Stimulated activated CD8-positive, alpha-beta memory T cell treated with anti-CD3 and anti-CD28 coated beads, Interleukin-12 subunit alpha, Interleukin-12 subunit beta, amount 100 ng/mL, for 24 hours (primary cell): ENCODE data around the gene KIF17.
"Not testable (repeated sequence)": the region's sequence is repeated elsewhere in the genome, so short reads cannot be mapped to it uniquely, and the experiment has no call there.

Experiments used
- DNase-seq: peaks from one replicate; pipeline ENCODE4 v3.0.0-alpha.2; 2020; ENCODE audit errors: extremely low read depth

The KIF17 gene

DNA sequence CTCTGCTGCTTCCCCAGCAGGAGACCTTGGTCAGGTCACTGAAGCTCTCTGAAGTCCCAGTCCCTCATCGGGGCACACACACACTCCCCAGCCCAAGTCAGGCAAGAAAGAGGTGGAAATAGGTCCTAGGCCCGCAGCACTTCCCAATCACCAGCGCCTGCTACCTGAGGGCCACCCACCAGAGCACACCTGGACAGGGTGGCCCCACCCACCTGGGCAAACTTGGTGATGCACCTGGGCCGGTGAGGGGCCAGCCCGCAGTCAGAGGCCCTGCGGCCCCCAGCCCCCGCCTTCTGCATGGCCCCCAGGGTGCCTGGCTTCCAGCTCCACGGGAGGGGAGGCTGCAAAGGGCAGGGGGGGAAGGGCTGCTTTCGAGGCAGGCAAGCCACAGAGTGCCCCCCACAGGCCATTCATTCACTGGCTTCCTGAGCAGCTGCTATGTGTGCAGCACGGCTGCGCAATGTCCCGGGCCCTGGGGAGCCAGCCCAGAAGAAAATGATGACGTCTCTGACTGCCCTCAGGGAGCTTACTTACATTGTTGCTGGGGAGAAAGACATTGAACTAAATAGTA lies 10.0 kb upstream of the KIF17 start:
- no peak for DNase-seq

DNA sequence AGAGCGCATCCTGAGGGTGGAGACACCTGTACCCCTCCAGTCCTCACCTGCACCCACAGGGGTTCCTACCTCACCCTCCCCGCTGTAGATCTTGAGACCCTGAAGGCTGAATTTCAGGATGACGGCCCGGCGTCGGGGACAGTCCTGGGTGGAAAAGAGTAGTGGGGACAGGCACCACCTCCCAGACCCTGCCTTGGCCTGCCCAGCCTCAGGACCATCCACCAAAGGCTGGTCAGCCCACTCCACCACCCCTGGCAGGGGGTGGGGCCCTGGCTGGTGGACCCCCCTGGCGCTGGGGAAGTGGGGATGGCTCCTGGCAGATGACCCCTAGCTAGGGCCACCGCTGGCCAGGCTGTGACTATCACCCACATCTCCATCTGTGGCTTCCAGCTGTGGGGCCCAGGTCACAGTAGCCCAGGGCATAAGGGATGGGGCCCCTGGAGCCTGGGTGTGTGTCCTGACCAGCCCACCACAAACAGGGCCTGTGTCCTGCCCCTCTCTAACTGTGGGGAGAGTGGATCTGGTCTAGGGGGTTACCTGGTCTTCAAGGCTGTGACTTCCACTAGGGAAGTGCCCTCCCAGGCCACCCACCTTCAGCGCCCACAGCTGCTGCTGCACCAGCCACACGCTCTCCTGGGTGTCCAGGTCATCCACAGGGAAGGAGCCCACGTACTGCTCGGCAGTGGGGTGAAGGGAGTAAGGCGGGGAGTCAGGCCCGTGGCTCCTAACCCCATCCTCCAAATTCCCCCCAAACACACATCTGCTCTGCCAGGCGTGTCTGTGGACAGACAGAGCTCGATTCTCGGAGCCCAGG lies 9.3 kb upstream of the KIF17 start:
- DNase-seq, result no peak

DNA sequence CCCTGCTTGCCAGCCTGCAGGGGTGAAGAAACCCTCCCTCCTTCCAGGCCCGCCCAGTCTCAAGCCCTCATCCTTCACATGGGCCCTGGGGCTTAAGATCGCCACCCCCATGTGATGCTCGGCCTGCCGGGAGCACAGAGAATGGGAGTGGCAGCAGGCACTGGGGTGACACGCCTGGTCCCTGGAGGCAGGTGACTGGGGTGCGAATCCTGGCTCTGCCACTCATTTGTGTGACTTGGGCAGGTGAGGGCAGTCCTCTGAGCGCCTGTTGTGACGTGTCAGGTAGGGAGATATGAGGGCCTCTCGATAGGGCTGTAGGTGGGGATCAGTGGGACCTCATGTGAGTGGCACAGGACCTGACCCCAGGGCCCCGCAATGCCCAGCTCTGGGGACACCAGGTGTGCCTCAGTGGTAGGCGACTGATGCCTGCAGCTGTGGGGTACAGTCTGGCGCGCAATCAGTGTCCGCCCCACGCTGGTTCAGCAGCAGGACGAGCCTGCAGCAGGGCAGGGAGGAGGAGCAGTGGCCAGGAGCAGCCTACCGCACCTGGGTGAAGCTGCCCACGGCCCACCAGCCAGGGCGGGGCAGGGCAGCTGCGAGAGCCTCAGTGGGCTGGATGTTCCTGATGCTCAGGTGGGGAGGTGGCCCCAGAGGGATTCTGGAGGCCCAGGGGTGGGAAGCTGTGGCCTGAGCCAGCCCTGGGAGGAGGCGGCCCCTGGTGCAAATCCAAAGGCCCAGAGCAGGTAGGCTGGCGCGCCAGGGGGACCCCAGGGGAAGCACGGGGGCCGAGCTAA lies 8.5 kb upstream of the KIF17 start:
- DNase-seq, result no peak

DNA sequence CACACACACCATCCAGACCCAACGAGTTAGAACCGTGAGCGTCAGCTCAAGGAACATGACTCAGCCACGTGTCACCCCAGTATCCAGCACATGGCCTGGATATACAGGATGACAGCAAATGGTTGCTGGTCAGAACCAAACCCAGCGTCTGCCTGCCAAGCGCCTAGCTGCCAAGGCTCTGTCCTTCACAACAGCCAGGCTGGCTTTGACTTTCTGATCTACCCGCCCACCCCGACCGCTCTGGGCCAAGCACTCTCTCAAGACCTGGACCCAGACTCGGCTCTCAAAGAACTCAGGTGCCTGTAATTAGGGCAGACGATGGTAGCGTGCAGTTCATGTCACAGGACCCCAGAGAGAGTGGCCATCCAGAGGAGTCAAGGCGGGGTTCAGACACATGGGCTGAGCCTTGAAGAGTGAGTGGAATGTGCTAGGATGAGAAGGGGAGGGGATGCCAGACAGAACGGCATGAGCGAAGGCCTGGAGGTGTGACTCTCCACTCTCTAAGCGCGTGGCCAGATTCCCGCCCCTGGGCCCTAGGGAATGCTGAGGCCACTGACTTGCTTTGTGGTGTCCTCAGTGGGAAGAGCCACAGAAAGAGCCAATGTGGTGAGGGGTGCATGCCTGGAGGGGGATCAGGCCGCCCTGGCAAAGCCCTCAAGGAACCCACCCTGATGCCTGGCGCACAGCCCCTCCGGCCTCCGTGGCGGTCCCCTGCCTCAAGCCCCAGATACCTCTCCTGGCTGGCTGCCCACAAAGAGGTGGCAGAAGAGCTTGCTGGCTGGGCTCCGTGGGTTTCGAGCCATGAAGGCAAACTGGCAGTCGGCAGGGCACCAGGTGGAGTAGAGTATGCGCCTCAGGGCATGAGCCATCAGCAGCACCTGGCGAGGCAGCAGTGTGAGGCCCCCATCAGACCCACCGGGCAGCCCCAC lies 7.6 kb upstream of the KIF17 start:
- no peak for DNase-seq

DNA sequence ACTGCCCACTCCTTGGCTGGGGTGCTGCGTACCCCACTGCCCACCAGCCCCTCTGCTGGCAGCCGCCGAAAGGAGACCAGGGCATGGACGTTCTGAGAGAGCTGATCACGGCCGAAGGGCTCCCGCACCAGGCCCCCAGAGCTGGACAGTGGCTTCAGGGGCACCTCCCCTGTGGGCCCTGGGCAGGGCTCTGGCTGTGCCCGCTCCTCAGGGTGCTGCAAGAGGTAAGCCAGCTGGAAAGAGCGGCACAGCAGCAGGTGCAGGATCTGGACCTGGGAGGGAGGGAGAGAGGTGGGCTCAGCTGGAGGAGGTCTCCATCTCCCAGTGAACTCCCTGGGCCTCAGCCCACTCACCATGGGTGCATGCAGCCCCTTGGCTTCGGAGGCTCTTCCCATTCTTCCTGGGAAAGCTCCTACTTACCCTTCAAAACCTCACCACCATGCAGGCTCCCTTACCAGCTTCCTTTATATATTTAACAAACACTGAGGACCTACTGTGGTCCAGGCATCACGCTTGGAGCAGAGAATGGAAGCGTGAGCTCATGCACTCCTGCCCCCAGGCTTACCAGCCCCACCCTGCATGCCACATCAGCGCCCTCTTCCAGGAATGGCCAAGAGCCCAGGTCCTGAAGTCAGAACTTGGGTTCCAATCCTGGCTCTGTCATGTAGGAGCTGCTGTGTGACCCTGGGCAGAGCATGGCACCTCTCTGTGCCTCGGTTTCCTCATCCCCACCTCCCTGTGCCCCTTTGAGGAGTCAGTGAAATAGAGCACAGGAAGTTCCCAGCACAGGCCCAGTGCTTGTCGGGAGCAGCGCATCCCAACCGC lies 6.8 kb upstream of the KIF17 start:
- no peak for DNase-seq

DNA sequence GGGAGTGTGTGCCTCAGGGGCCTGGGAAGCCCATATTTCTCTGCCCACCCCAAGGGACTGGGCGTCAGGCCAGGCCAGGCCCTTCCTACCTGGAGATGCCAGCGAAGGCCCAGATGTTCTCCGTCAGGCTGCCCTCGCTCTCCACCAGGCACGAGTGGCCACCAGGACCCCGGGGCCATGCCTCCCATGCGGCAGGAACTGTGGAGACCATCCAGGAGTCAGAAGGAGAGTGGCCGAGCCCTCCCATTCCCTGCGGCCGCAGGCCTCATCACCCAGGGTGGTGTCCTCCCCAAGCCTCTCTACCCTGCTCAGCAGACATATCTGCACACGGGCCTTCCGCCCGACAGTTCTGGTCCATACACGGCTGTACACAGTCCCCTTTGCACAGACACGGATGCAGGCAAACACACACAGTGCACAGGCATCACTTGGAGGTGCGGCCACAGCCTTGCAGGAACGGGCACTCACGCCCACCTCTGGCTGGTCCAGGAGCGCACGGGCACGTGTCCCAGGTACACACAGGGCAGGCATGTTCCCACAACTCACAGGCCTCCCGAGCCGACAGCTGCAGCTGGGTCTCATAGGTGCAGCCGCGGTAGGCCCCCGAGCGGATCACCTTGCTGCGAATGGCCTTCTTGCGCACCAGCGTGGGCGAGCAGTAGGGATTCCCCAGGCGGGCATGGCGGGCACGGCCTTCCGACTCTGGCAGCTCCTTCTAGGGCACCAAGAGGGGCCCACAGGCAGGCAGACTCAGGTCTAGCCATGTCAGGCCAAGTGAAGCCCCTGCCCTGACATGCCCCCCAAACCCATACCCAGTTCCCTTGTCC lies 5.9 kb upstream of the KIF17 start:
- DNase-seq, result no peak

DNA sequence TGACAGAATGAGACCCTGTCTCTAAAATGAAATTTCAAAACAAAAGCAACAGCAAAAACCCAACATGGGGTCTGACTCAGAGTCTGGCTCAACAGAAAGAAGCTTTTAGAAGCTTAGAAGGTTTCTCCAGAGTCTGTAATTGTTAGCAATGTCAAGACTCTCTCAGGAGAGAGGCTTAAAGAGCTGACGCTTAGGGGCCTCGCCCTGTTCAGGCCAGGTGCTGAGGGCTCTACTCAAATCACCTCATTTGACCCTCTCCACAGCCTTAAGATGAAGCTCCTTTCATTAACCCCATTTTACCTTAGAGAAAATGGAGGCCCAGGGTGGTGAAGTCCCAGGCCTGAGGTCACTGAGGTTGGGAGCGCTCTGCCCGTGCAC lies 5.3 kb upstream of the KIF17 start:
- DNase-seq, result no peak

DNA sequence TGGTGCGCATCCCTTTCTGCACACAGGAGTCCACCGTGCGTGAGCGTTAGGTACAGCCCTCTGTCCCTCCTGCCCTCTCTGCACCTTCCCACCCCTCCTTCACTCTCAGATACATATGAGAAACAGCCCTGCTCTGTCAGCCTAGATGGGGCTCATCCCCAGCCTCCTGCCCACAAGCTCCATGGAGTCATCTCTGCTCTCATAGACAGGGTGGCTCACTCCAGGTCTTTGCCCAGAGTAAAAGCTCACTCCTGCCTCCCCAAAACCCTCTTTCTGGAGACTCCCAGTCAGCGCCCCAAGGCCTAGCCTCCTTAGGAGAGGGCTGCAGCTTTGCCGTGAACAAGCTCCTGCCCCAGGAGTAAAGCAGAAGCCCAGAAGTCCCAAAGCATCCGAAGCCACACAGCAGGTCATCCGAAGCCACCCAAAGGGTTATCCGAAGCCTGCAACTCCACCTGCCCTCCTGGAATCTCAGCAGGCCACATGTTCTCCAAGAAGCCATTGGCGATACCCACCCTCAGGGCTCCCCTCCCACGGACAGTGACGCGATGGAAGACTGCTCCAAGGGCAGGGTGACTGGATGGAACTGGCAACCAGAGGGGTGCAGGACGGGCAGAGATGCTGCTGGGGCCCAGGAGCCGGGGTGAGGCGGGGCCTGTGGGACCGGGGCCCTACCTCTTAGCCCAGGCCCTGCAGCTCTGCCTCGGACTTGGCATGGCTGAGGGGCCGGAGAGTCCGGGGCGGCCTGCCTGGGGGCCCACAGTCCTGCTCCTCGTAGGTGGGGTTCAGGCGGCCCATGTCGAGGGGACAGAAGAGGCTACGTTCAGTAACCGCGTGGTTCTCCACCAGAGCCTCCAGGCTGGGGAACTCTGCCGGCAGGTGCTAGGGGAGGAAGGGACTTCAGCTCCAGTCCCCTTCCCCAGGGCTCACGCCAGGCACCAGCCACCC lies 3.6 kb upstream of the KIF17 start:
- no peak for DNase-seq

DNA sequence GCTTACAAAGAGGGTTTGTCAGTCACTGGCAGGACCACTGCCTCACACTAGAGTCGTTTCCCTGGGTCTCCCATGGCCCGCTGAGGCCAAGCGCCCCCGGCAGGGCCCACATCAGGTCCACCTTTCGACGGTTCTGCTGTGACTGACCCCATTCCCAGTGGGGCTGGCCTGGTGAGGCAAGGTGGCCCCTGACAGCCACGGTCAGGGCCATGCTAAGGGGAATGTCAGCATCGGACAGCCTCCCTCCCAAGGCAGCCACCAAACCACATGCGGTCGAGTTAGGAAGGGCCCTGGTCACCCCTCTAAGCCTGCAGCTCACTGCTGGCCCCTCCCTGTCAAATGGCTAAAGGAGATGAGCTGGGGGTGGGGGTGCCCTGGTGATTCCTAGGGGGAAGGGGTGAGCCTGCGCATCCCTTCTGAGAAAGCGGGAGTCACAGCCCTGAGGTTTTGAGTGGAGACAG lies 2.9 kb upstream of the KIF17 start:
- no peak for DNase-seq

DNA sequence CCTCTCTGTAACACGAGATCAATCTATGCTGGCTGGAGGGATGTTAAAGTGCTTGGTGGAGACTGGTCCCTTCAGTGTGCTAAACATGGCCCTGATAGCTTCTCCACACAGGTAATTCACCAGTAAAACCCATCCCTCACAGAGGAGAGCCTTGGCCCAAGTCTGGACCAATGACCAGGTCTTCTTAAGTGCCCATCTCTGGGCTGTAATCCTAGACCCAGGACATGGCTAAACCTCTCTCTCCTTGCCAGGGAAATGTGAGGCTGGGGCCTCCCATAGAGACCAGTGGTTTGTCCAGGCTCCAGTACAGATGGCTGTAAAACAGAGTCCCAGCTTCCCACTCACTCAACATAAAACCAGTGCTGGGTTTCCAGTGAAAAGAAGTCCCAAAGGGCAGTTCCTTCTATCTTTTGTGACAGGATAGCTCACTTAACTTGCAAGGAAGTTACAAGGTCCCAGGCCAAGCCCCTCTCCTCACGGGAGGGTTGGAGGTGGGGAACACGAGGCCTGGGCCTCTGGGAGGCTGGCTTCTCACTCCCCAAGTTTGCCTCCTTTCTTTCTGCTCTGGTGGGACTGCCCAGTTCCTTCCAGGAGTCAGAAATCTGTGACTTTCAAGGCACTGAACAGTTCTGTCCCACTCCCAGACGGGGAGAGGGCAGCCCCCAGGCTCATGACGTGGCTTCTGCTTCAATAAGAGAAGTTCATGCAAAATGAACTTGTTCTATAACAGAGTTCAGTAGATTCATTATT lies 2.2 kb upstream of the KIF17 start:
- DNase-seq, result no peak

DNA sequence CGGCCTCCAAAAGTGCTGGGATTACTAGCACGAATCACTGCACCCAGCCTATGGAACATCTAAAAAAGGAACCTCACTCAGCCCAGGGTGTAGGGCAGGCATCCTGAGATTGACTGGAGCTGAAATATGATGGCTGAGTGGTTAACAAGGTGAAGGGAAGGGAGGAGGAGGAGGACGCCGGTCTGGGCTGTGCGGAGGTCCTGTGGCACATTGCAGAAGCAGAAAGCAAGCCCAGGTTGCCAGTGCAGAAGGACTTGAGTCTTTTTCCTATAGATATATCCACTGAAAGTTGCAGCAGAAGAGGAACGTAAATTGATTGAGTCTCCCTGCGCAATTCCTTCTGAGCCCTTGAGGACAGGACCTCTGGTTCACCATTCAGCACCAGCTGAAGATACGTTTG lies 1.5 kb upstream of the KIF17 start:
- no peak for DNase-seq

DNA sequence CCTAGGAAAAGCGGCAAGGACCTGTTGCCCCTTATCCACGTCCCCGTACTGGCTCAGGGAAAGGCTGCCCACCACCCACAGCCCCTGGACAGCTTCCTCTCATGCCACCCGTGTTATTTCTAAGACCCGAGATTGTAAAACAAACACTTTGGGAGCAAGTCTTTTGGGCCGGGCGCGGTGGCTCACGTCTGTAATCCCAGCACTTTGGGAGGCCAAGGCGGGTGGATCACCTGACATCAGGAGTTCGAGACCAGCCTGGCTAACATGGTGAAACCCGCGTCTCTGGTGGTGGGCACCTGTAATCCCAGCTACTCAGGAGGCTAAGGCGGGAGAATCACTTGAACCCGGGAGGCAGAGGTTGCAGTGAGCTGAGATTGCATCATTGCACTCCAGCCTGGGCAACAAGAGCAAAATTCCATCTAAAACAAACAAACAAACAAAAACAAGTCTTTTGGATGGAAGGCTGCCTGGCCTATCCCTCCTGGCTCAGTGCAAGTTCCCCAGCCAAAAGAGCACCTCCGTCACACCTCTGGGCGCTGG lies 606 bp upstream of the KIF17 start:
- not testable (repeated sequence) for DNase-seq

DNA sequence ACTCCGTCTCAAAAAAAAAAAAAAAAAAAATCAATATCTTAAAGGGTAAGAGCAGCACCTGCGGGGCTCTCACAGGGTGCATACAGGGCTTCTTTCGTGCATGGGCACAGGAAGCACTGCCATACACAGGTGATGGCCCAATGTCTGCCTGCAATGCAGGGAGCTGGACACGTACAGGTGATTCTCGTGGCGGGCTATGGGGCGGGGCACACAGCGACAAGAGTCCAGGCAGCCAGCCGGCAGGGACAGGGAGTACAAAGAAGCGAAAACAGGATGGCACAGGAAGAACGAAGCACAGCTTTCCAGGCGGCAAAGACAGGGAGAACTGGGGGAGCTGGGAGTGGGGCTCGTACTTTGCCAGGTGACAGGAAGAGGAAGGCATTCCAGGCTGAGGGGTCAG lies 1.6 kb downstream of the KIF17 start:
- no peak for DNase-seq

DNA sequence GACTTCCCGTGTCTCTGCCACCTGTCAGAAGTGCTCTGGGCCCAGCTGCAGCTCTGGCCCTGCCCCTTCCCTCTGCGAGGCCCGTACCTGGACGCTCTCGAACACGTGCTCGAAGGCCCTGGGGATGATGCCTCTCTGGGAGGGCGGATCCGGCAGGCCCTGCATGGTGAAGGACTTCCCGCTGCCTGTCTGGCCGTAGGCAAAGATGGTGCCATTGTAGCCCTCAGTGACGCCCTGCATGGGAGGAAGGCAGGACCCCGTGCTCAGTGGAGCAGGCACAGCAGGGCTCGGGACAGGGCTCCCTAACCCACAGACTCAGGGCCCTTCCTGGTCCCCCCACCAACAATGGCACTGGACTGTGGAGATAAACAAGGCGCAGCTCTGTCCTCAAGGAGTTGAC lies 2.4 kb downstream of the KIF17 start:
- no peak for DNase-seq

DNA sequence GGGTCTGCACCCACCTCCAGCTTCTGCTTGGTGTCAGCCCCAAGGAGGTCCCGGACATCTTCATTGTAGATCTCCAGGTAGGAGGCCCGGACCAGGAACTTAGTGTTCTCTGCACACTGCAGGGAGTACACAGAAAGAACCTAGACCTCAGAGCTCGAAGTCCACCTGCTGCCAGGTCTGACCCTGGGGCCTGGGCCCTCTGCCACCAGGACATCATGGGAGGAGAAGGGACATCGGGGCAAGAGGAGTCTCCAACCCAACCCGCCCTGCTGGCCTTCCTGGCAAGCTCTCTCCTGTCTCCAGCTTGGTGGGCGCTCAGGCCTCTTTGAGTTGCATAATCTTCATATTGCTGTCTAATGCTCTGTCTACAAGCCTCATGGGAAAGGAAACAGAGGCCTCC lies 4.4 kb downstream of the KIF17 start:
- no peak for DNase-seq

DNA sequence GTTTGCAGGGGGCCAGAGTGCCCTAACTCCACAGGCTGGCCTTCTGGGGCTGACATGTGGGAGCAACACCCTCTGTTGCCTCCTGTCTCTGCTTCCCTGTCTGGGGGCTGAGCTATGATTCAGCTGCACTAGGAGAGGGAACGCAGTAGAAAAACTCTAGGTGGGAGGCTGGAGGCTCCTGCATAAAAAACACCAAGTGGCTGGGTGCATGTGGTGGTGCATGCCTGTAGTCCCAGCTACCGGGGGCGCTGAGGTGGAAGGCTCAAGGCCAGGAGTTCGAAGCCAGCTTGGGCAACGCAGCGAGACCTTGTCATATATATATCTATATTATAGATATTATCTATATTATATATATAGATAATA lies 5.6 kb downstream of the KIF17 start:
- DNase-seq, result no peak

DNA sequence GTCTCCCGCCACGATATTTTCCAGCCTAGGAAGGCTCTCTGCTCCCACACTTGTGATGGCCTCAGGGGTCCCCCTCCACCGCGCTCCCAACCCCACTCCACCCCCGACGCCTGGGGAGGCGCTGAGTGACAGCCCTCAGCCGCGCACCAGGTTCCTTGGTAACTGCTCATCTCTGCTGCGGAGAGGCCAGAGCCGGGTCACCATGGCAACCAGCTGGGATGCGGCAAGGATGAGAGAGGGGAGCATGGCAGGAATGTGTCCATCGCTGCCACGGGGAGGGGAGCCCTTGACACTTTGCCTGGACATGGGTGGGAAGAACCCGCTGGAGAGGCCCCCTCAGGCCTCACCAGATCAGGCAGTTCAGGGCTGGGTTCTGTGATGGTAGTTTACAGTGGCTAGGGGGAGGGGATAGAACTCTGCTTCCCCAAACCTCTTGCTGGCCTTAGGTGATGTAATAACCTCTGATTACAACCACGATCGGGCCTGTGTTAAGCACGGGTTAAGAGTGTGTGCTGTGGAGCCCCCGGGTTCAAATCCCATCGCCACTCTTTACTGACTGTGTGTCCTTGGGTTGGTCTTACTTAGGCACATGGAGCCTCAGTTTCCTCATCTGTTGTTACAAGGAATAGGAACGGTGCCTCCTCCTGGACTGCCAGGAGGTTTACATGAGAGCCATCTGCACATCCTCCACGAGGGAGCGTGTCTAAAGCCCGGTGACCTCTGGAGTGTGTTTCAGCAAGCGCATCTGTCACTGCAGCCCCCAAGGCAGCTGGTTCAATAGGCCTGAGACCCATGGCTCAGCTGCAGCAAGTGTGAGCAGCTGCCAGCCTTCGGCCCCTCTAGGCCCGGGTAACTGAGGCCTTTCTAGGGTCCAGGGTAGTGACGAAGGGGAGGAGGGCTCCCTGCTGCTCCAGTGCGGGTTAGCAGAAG lies 6.3 kb downstream of the KIF17 start:
- no peak for DNase-seq
